CD4-positive, alpha-beta T cell treated with Interleukin-17A for 1 hour (primary cell): ENCODE measurements around the gene COP1.
A peak's percentile ranks its signal among the peaks of the same experiment; 100 is the strongest.
"Not testable (repeated sequence)": the region's sequence is repeated elsewhere in the genome, so short reads cannot be mapped to it uniquely, and the experiment has no call there.

Experiments used
- DNase-seq: peaks from one replicate; pipeline ENCODE4 v3.0.0-alpha.2; 2020

The COP1 gene

GRCh38 chr1:176118985-176119384 lies 88.1 kb downstream of the COP1 start:
- no peak for DNase-seq

- no peak for DNase-seq
These were observed 95.3 kb downstream of the COP1 start for GRCh38 chr1:176111835-176112234.

GRCh38 chr1:176110203-176110602 lies 96.9 kb downstream of the COP1 start:
- no peak for DNase-seq

GRCh38 chr1:176102768-176103350 lies 104.2 kb downstream of the COP1 start:
- no peak for DNase-seq

GRCh38 chr1:176101951-176102642 lies 105.0 kb downstream of the COP1 start:
- DNase-seq: no peak

GRCh38 chr1:176098560-176098959 lies 108.5 kb downstream of the COP1 start:
- no peak for DNase-seq

GRCh38 chr1:176096015-176096414 lies 111.1 kb downstream of the COP1 start:
- no peak for DNase-seq

- DNase-seq: no peak
These were observed 116.3 kb downstream of the COP1 start for GRCh38 chr1:176090766-176091165.

- DNase-seq: not testable (repeated sequence)
These were observed 119.3 kb downstream of the COP1 start for GRCh38 chr1:176087746-176088145.

GRCh38 chr1:176073524-176074157 lies 133.4 kb downstream of the COP1 start:
- peak; percentile 52 for DNase-seq

- no peak for DNase-seq
These were observed 138.2 kb downstream of the COP1 start for GRCh38 chr1:176068901-176069300.

GRCh38 chr1:176068256-176068655 lies 138.8 kb downstream of the COP1 start:
- DNase-seq: no peak

- no peak for DNase-seq
These were observed 140.4 kb downstream of the COP1 start for GRCh38 chr1:176066709-176067108.

- no peak for DNase-seq
These were observed 148.4 kb downstream of the COP1 start for GRCh38 chr1:176058686-176059085.

- no peak for DNase-seq
These were observed 150.8 kb downstream of the COP1 start for GRCh38 chr1:176056312-176056711.

GRCh38 chr1:176055398-176055797 lies 151.7 kb downstream of the COP1 start:
- DNase-seq: no peak

GRCh38 chr1:176051902-176052518 lies 155.1 kb downstream of the COP1 start:
- no peak for DNase-seq

GRCh38 chr1:176051402-176051801 lies 155.7 kb downstream of the COP1 start:
- no peak for DNase-seq

- no peak for DNase-seq
These were observed 157.5 kb downstream of the COP1 start for GRCh38 chr1:176049582-176049981.

GRCh38 chr1:176046926-176047325 lies 160.2 kb downstream of the COP1 start:
- no peak for DNase-seq

GRCh38 chr1:176043537-176043936 lies 163.5 kb downstream of the COP1 start:
- no peak for DNase-seq

GRCh38 chr1:176033881-176034280 lies 173.2 kb downstream of the COP1 start:
- DNase-seq: no peak

- no peak for DNase-seq
These were observed 173.6 kb downstream of the COP1 start for GRCh38 chr1:176033474-176033873.
